Stomach (tissue), 4 donors: ENCODE measurements around the gene MID1.

Source experiments
- CTCF ChIP-seq, 7 experiments: fragments of 450-650 bp in 4 of 7; fragments of 200-600 bp in 3 of 7; sonication (generic) in 3 of 7; IDR thresholded peaks; one replicate each; pipeline ENCODE4 v1.5.1; 2016 to 2019; ENCODE audit warnings: antibody characterized with exemption in 7 of 7, control low read depth in 2 of 7, mild to moderate bottlenecking in 1 of 7
- POLR2A ChIP-seq, 4 donors: fragments of 450-650 bp; IDR thresholded peaks; one replicate each; pipeline ENCODE4 v1.6.1; 2016; ENCODE audit warnings: antibody characterized with exemption in 4 of 4, control low read depth in 2 of 4, mild to moderate bottlenecking in 1 of 4, moderate library complexity in 1 of 4
- POLR2AphosphoS5 ChIP-seq, 3 donors: sonication (generic); formaldehyde crosslinking; IDR thresholded peaks; one replicate each; pipeline ENCODE4 v1.6.1; 2016; ENCODE audit warnings: antibody characterized with exemption in 3 of 3

- TF ChIP-seq CTCF (IDR thresholded peaks at IDR 0.05) (no peak), POLR2A (IDR thresholded peaks at IDR 0.05) (no peak), POLR2AphosphoS5 (IDR thresholded peaks at IDR 0.05) (no peak)
Measured at GRCh38 chrX:10507876-10508275, 112.5 kb downstream of the MID1 start.
